NCI-H1417 (cell line): ENCODE data around the gene ACACA.
"Not testable (repeated sequence)": the region's sequence is repeated elsewhere in the genome, so short reads cannot be mapped to it uniquely, and the experiment has no call there.

Source experiments
- DNase-seq, 3 experiments: peaks; one replicate each; lab custom pipeline; 2025; lab: John Stamatoyannopoulos, UW

Gene ACACA

GRCh38 chr17:37406635-37407461 lies at the start of gene ACACA, which contains the start of gene TADA2A:
ACACA (minus strand) TSS chr17:37406836; CDS start chr17:37406299, 537 bp downstream.
TADA2A (plus strand) TSS chr17:37406886; CDS start chr17:37411366, 4,480 bp downstream.
- DNase-seq, result peak; percentile 77 to 91 (median 89)

- no peak for DNase-seq
These were observed 43.5 kb upstream of the ACACA start for GRCh38 chr17:37450112-37450511.

GRCh38 chr17:37447641-37448040 lies 41.0 kb upstream of the ACACA start:
- DNase-seq, result no peak

GRCh38 chr17:37446027-37446426 lies 39.4 kb upstream of the ACACA start:
- DNase-seq, result peak in 1 of 3 experiments; percentile 27

- not testable (repeated sequence) for DNase-seq
These were observed 34.9 kb upstream of the ACACA start for GRCh38 chr17:37441369-37442014.

GRCh38 chr17:37440424-37440823 lies 33.8 kb upstream of the ACACA start:
- no peak for DNase-seq

GRCh38 chr17:37438141-37438540 lies 31.5 kb upstream of the ACACA start:
- DNase-seq, result no peak

- DNase-seq, result no peak
These were observed 26.0 kb upstream of the ACACA start for GRCh38 chr17:37432671-37433070.

- no peak for DNase-seq
These were observed 23.5 kb upstream of the ACACA start for GRCh38 chr17:37430051-37430627.

GRCh38 chr17:37429453-37429852 lies 22.8 kb upstream of the ACACA start:
- DNase-seq, result no peak

GRCh38 chr17:37429039-37429438 lies 22.4 kb upstream of the ACACA start:
- no peak for DNase-seq

GRCh38 chr17:37425268-37425667 lies 18.6 kb upstream of the ACACA start:
- no peak for DNase-seq

GRCh38 chr17:37422971-37423625 lies 16.5 kb upstream of the ACACA start:
- no peak for DNase-seq

- DNase-seq, result no peak
These were observed 11.2 kb upstream of the ACACA start for GRCh38 chr17:37417852-37418251.

GRCh38 chr17:37413875-37414519 lies 7.4 kb upstream of the ACACA start:
- DNase-seq, result no peak

- DNase-seq, result no peak
These were observed 3.7 kb upstream of the ACACA start for GRCh38 chr17:37410357-37410756.

GRCh38 chr17:37408145-37408479 lies 1.5 kb upstream of the ACACA start:
- DNase-seq, result not testable (repeated sequence)

GRCh38 chr17:37405955-37406634 lies 541 bp downstream of the ACACA start:
- peak in 2 of 3 experiments; percentile 71 to 79 for DNase-seq

- not testable (repeated sequence) for DNase-seq
These were observed 1.1 kb downstream of the ACACA start for GRCh38 chr17:37405522-37405921.

GRCh38 chr17:37400505-37400904 lies 6.1 kb downstream of the ACACA start:
- DNase-seq, result no peak

- DNase-seq, result no peak
These were observed 7.3 kb downstream of the ACACA start for GRCh38 chr17:37399265-37399803.
